HG02759 (cell line): ENCODE data around the gene FEM1B.

Experiments
- ATAC-seq: cut with Tn5 transposase; IDR thresholded peaks from one replicate; pipeline ENCODE4 v1.9.1; 2021; ENCODE audit warnings: mild to moderate bottlenecking, moderate library complexity; ENCODE audit not compliant: unreplicated experiment

FEM1B gene

GRCh38 chr15:68284616-68285258 lies 7.2 kb downstream of the FEM1B start:
- ATAC-seq, result no peak

DNA sequence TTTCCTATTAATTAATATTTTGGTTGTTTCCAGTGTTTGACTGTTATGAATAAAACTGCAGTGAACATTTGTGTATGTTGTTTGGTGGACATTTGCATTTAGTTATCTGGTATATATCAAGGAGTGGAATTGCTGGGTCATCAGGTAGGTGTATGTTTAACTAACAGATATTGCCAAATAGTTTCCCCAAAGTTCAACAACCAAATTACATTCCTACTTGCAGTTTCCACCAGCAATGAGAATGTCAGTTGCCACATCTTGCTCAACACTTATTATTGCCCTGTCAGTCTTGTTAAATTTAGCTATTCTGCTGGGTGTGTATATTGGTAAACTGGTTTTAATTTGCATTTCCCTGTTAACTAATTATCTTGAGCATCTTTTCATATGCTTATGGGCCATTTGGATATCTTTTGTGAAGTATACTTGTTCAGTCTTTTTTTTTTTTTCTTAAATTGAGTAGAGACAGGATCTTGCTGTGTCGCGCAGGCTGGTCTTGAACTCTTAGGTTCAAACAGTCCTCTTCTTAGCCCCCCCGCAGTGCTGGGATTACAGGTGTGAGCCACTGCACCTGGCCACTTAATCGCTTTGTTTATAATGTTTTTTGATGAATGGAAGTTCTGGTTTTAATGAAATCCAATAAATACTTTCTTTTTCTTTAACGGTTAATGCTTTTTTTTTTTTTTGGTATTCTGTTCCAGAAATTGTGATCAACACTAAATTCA lies 7.9 kb downstream of the FEM1B start:
- no peak for ATAC-seq

GRCh38 chr15:68286256-68286655 lies 8.7 kb downstream of the FEM1B start:
- ATAC-seq, result no peak

DNA sequence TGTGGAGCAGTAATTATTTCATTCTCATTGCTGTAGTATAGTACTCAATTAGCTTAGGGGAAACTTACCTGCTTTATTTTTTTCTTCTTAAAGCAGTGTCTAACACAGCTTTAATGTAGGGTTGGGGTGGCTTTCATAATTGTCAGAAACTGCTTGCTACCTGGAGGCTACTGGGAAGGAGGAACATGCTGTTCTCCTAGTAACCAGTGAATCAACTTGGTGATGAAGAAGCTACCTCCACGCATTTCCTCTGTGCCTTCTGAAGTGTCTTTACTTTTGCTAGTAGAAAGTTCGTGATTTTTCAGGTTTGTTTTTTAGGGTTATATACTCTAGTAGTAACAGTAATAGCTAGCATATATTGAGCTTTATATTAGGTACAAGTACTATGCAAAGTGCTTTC lies 11.5 kb downstream of the FEM1B start:
- ATAC-seq, result no peak

- ATAC-seq, result no peak
Observed at GRCh38 chr15:68289621-68290352, 12.2 kb downstream of the FEM1B start.

- ATAC-seq, result no peak
Observed at GRCh38 chr15:68290715-68291114, 13.2 kb downstream of the FEM1B start.

- no peak for ATAC-seq
Observed at GRCh38 chr15:68292157-68292781, 14.7 kb downstream of the FEM1B start.

DNA sequence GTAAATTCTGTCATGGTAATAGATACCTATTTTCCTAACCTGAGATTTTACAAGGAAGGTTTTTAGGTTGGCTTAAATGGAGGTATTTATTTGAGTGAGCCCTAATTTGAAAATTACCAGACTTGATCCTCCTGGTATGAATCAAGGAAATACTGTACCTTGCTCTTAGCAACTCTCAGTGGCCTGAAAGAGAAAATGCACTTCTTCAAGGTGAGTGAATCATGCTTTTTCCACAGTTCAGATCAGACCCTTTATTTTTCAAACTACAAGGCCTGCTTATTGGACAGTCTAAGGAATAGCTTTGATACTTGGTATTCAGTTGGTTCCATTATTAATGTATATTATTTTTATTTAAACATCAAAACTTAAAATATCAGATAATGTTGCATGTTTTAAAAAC lies 15.4 kb downstream of the FEM1B start:
- no peak for ATAC-seq

DNA sequence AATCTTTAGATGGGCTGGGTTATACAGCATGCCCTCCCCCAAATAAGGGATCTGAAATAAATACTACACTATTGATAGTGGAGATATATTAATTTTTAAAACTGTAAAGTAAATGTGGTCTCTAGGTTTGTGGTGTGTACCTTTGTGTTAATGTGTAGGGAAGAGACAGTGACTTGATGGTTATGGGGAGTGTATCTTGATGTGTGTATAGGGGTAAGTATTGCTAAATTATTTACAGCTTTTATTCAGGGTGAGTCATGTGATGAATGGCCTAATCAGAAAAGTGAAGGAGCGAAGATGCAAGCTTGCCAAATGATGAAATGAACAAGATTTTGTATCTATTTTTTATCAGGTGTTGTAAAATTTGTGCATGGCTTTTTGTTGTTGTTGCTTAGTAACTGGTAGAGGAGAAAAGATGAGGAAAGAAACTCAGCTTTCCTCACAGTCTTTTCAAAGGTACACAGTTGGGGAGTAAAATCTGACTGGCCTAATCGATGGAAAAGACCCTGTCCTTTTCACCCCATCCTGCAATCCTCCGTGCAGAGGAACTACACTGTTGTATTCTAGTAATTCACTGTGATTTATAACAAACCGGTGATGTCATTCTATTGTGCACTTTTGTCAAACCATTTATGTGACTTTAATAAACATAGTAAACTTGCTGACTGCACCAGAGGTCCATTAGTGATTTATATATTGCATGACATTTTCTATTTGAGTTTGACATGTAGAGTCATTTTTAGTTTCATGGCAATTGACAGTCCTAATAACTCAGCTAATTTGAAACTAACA lies 17.7 kb downstream of the FEM1B start:
- no peak for ATAC-seq

DNA sequence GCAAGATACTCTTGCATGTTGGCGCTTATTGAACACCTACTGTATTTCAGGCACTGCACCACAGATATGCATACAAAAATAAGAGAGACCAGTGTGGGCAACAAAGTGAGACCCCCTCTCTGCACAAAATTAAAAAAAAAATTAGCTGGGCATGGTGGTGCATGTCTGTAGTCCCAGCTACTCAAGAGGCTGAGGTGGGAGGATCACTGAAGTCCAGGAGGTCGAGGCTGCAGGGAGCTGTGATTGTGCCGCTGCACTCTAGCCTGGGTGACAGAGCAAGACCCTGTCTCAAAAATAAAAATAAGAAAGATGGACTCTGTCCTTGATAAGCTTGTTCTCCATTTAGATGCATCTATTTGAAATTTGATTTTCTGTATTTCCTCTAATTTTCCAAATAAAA lies 20.8 kb downstream of the FEM1B start:
- no peak for ATAC-seq

GRCh38 chr15:68298882-68299381 lies 21.4 kb downstream of the FEM1B start:
- peak; percentile 78 for ATAC-seq

GRCh38 chr15:68299436-68299835 lies 21.9 kb downstream of the FEM1B start:
- ATAC-seq, result no peak

- ATAC-seq, result no peak
Observed at GRCh38 chr15:68300115-68300940, 22.8 kb downstream of the FEM1B start.

GRCh38 chr15:68301301-68301700 lies 23.8 kb downstream of the FEM1B start:
- no peak for ATAC-seq

- no peak for ATAC-seq
Observed at GRCh38 chr15:68302729-68303128, 25.2 kb downstream of the FEM1B start.

DNA sequence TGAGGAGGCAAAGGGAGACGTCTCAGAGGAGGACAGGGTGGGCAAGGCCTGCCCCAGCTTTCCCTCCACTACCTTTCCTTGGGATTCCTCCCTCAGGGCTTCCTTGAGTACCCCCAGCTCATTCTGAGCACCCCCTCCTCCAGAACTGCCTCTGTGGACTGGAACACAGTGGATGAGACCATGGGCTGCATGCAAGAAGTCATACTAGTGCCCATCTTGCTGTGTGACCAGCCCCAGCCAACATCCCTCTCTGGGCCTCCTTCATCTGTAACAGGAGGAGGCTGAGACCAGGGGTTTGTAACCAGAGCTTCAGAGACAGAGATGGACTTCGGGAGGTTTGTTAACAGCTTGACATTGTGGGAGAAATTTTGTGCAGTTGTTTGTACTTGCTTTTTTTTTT lies 25.6 kb downstream of the FEM1B start:
- no peak for ATAC-seq

- no peak for ATAC-seq
Observed at GRCh38 chr15:68303560-68304436, 26.3 kb downstream of the FEM1B start.

- no peak for ATAC-seq
Observed at GRCh38 chr15:68304589-68305337, 27.2 kb downstream of the FEM1B start.
